ENCODE results near the gene CAMKMT. TPM values are rescaled to one million over a fixed set of nuclear protein-coding genes. Genes with fewer than 3 reads are reported as not detected.

The CAMKMT gene
- total and polyA plus RNA-seq, 7 donors = 6.1 to 15.6 (median 11.6) TPM

- DNase-seq = no peak
- Histone ChIP-seq H3K27ac (no peak overlapping the region), H3K36me3 (no peaks in the 10 kb centered on the region), H3K9me3 (no peaks in the 10 kb centered on the region), H3K27me3 (no peaks in the 10 kb centered on the region), H3K4me3 (no peak overlapping the region), H3K4me1 (peaks cover 0 to 9% (median 0%) of the 10 kb centered on the region in 4 donors)
- WGBS, 2 donors = 97 to 99% methylated on average over 1 of the region's 1 CpG
- intact Hi-C loops (cut with DNase I) = no loop called here
- no peak for TF ChIP-seq POLR2A (IDR thresholded peaks at IDR 0.05)
- no peak for TF ChIP-seq EP300 (IDR thresholded peaks at IDR 0.05)
- TF ChIP-seq CTCF (IDR thresholded peaks at IDR 0.05) = no peak
- no peak for TF ChIP-seq POLR2AphosphoS5 (IDR thresholded peaks at IDR 0.05)
Measured at GRCh38 chr2:44551497-44551896, 189.8 kb downstream of the CAMKMT start.

- 85 to 92% methylated on average over 4 of the region's 4 CpGs for WGBS, 2 donors
- no peak overlapping the region for H3K27ac ChIP-seq
- H3K4me1 ChIP-seq = peaks cover 0 to 6% (median 0%) of the 10 kb centered on the region in 4 donors
- no peak for TF ChIP-seq CTCF (IDR thresholded peaks at IDR 0.05)
- TF ChIP-seq POLR2A (IDR thresholded peaks at IDR 0.05) = no peak
- no peak for TF ChIP-seq EP300 (IDR thresholded peaks at IDR 0.05)
- TF ChIP-seq POLR2AphosphoS5 (IDR thresholded peaks at IDR 0.05) = no peak
- H3K27me3 ChIP-seq = no peaks in the 10 kb centered on the region
- no peaks in the 10 kb centered on the region for H3K9me3 ChIP-seq
- no peak for DNase-seq
- intact Hi-C loops (cut with DNase I) = no loop called here
- no peaks in the 10 kb centered on the region for H3K36me3 ChIP-seq
- no peak overlapping the region for H3K4me3 ChIP-seq
Measured at GRCh38 chr2:44553456-44553855, 191.7 kb downstream of the CAMKMT start.

GRCh38 chr2:44555700-44556099 is 194.0 kb downstream of the CAMKMT start:
- intact Hi-C loops (cut with DNase I) = no loop called here
- Histone ChIP-seq H3K9me3 (no peaks in the 10 kb centered on the region), H3K4me3 (no peak overlapping the region), H3K27ac (no peak overlapping the region), H3K36me3 (no peaks in the 10 kb centered on the region), H3K27me3 (no peaks in the 10 kb centered on the region), H3K4me1 (no peaks in the 10 kb centered on the region)
- TF ChIP-seq CTCF (IDR thresholded peaks at IDR 0.05) (no peak), POLR2A (IDR thresholded peaks at IDR 0.05) (no peak), POLR2AphosphoS5 (IDR thresholded peaks at IDR 0.05) (no peak), EP300 (IDR thresholded peaks at IDR 0.05) (no peak)
- no peak for DNase-seq

GRCh38 chr2:44559108-44559507 is 197.4 kb downstream of the CAMKMT start:
- 68 to 81% methylated on average over 1 of the region's 1 CpG for WGBS, 2 donors
- H3K36me3 ChIP-seq = no peaks in the 10 kb centered on the region

More at GRCh38 chr2:44559108-44559507, 197.4 kb downstream of the CAMKMT start:
- H3K4me3 ChIP-seq = no peak overlapping the region
- DNase-seq = no peak
- H3K4me1 ChIP-seq = no peaks in the 10 kb centered on the region
- TF ChIP-seq EP300 (IDR thresholded peaks at IDR 0.05) = no peak
- no peak for TF ChIP-seq POLR2AphosphoS5 (IDR thresholded peaks at IDR 0.05)
- TF ChIP-seq CTCF (IDR thresholded peaks at IDR 0.05) = no peak
- TF ChIP-seq POLR2A (IDR thresholded peaks at IDR 0.05) = no peak
- no peak overlapping the region for H3K27ac ChIP-seq
- intact Hi-C loops (cut with DNase I) = no loop called here
- H3K27me3 ChIP-seq = no peaks in the 10 kb centered on the region
- no peaks in the 10 kb centered on the region for H3K9me3 ChIP-seq
